Stimulated activated CD8-positive, alpha-beta memory T cell treated with anti-CD3 and anti-CD28 coated beads, Interleukin-7, amount 100 ng/mL, for 24 hours (primary cell): ENCODE data around the gene GLS.
"Not testable (repeated sequence)": the region's sequence is repeated elsewhere in the genome, so short reads cannot be mapped to it uniquely, and the experiment has no call there.

Experiments
- DNase-seq: peaks from one replicate; pipeline ENCODE4 v3.0.0-alpha.2; 2020; ENCODE audit warnings: low read depth

GLS gene

GRCh38 chr2:190880378-190881083 lies at the start of gene GLS:
TSS of gene GLS (plus strand) at chr2:190880821. CDS start at chr2:190881085, 264 bp downstream.
- DNase-seq: peak; percentile 86

- DNase-seq: no peak
Observed at GRCh38 chr2:190831941-190832340, 48.7 kb upstream of the GLS start.

- DNase-seq: no peak
Observed at GRCh38 chr2:190834890-190835208, 45.8 kb upstream of the GLS start.

GRCh38 chr2:190835303-190835930 lies 45.2 kb upstream of the GLS start:
- no peak for DNase-seq

GRCh38 chr2:190836767-190837166 lies 43.9 kb upstream of the GLS start:
- no peak for DNase-seq

- no peak for DNase-seq
Observed at GRCh38 chr2:190837420-190837819, 43.2 kb upstream of the GLS start.

GRCh38 chr2:190837952-190838361 lies 42.7 kb upstream of the GLS start:
- DNase-seq: no peak

- DNase-seq: no peak
Observed at GRCh38 chr2:190838492-190838910, 42.1 kb upstream of the GLS start.

GRCh38 chr2:190840569-190841172 lies 40.0 kb upstream of the GLS start:
- DNase-seq: no peak

- no peak for DNase-seq
Observed at GRCh38 chr2:190841707-190842505, 38.7 kb upstream of the GLS start.

- no peak for DNase-seq
Observed at GRCh38 chr2:190842606-190843104, 38.0 kb upstream of the GLS start.

GRCh38 chr2:190843890-190844699 lies 36.5 kb upstream of the GLS start:
- DNase-seq: no peak

GRCh38 chr2:190844700-190845401 lies 35.8 kb upstream of the GLS start:
- no peak for DNase-seq

GRCh38 chr2:190846746-190847145 lies 33.9 kb upstream of the GLS start:
- DNase-seq: no peak

GRCh38 chr2:190847504-190848081 lies 33.0 kb upstream of the GLS start:
- DNase-seq: no peak

GRCh38 chr2:190849774-190850173 lies 30.8 kb upstream of the GLS start:
- DNase-seq: no peak

- DNase-seq: not testable (repeated sequence)
Observed at GRCh38 chr2:190853022-190853421, 27.6 kb upstream of the GLS start.

- no peak for DNase-seq
Observed at GRCh38 chr2:190853531-190854383, 26.9 kb upstream of the GLS start.

GRCh38 chr2:190854726-190855125 lies 25.9 kb upstream of the GLS start:
- DNase-seq: no peak

- no peak for DNase-seq
Observed at GRCh38 chr2:190855245-190855644, 25.4 kb upstream of the GLS start.
